ENCODE measurements around the gene GABPB2. TPM values are rescaled to one million over a fixed set of nuclear protein-coding genes. Genes with fewer than 3 reads are reported as not detected.

GABPB2 gene
- total and polyA plus RNA-seq, 2 of the 13 experiments (the other 11 are each of a cell fraction or from before 2014, with no cell fraction given), result 0.09 TPM; not detected in 1

DNA sequence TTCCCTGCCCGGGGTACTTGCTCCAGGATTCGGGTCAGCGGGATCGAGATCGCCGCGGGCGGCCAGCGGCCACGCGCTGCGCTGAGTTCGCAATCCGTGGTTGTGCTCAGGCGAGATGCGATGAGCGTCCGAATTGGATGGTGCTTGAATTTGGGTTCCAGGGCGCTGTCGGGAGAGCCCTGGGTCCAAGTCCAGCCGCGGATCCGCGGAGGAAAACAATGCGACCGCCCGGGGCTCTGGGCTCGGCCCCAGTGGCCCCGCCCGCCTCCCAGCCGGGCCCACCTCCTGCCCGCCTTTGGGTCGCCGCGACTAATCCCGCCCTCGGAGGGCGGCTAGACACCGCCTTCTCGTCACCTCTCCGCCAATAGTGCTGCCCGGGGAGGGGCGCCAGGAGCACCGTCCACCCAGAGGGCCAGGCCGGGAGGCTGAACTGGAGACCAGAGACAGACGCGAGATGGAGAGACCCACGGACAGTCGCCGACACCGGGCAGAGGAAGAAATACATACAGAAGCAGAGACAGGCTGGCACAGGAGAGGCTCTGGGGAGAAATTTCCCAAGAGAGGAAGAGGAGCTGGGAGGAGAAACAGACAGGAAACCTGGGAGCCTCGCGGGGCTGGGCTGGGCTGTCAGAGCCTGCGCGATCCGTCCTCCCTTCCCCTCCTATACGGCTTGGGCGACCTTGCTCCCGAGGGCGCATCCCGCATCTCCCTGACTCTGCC is 76.0 kb downstream of the GABPB2 start, which contains the start of gene SEMA6C (continued):
- TF ChIP-seq GABPB1 (CRISPR knock-in tag; IDR thresholded peaks at IDR 0.05) (peak; percentile 59; the same call in 1 of the 2 replicates), RBM39 (IDR thresholded peaks at IDR 0.05; ENCODE audit: low read depth, low read length, poor library complexity, severe bottlenecking) (peak; percentile 62), ZBED4 (CRISPR knock-in tag; IDR thresholded peaks at IDR 0.05; ENCODE audit: borderline replicate concordance) (peak; percentile 84; the same call in 1 of the 2 replicates), SALL2 (CRISPR knock-in tag; IDR thresholded peaks at IDR 0.05) (0 out of 2 replicates have a peak, but pooled peaks have one; percentile 56), ZNF792 (CRISPR knock-in tag; IDR thresholded peaks at IDR 0.05) (no peak), MEIS1 (CRISPR knock-in tag; IDR thresholded peaks at IDR 0.05; ENCODE audit: borderline replicate concordance) (0 out of 2 replicates have a peak, but pooled peaks have one; percentile 12), MAF1 (CRISPR knock-in tag; IDR thresholded peaks at IDR 0.05; ENCODE audit: borderline replicate concordance) (0 out of 2 replicates have a peak, but pooled peaks have one; percentile 27), NRL (CRISPR knock-in tag; IDR thresholded peaks at IDR 0.05; ENCODE audit: borderline replicate concordance) (peak; percentile 67), ZNF687 (CRISPR knock-in tag; IDR thresholded peaks at IDR 0.05) (peak; percentile 77), ZNF124 (CRISPR knock-in tag; IDR thresholded peaks at IDR 0.05) (0 out of 2 replicates have a peak, but pooled peaks have one; percentile 37), FOXA3 (CRISPR knock-in tag; IDR thresholded peaks at IDR 0.05) (peak; percentile 10; the same call in 1 of the 2 replicates), ZEB1 (IDR thresholded peaks at IDR 0.05; ENCODE audit: insufficient replicate concordance, low read depth) (peak; percentile 58), KLF9 (CRISPR knock-in tag; IDR thresholded peaks at IDR 0.05; ENCODE audit: low read depth) (0 out of 2 replicates have a peak, but pooled peaks have one; percentile 43), KLF16 (CRISPR knock-in tag; IDR thresholded peaks at IDR 0.05) (no peak), ZNF710 (CRISPR knock-in tag; IDR thresholded peaks at IDR 0.05; ENCODE audit: borderline replicate concordance) (peak; percentile 57; the same call in 1 of the 2 replicates), GTF2F1 (IDR thresholded peaks at IDR 0.05; ENCODE audit: low read length) (no peak)
- TF ChIP-seq, protein P1, sequence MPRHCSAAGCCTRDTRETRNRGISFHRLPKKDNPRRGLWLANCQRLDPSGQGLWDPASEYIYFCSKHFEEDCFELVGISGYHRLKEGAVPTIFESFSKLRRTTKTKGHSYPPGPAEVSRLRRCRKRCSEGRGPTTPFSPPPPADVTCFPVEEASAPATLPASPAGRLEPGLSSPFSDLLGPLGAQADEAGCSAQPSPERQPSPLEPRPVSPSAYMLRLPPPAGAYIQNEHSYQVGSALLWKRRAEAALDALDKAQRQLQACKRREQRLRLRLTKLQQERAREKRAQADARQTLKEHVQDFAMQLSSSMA (CRISPR knock-in tag; IDR thresholded peaks at IDR 0.05), result peak; percentile 43; the same call in 1 of the 2 replicates
